Stimulated activated CD8-positive, alpha-beta memory T cell treated with anti-CD3 and anti-CD28 coated beads, Interleukin-2, amount 100 ng/mL, for 48 hours (primary cell): ENCODE results near the gene SLC1A3.

Experiments
- DNase-seq, 2 donors: peaks; one replicate each; pipeline ENCODE4 v3.0.0-alpha.2; 2020; ENCODE audit warnings: low read depth in 2 of 2

The SLC1A3 gene

DNA sequence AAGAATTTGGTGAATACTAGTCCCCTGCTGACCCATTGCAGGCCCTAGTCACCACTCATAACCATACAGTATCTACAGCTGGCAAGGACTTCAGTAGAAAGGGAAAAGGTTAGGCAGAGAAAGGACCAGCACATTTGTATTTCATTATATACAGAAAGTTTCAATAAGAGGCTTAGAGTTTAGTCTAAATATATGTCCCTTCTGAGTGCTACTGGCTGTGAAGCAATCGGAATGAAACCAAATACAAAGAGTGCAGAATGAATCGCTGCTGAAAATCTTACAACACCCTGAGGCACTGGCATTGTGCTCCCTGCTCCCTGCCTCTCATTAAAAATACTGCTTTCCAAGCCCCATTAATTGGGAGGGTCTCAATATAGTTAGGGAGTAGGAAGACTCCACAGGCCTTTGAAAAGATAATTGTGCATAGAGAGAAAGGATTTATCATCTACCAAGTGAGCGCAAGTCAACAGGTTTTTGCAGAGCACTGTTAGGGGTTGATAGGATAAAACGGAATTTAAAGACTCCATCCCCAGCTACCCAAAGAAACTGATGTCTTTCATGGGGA is 110.8 kb downstream of the SLC1A3 start:
- DNase-seq = no peak

DNA sequence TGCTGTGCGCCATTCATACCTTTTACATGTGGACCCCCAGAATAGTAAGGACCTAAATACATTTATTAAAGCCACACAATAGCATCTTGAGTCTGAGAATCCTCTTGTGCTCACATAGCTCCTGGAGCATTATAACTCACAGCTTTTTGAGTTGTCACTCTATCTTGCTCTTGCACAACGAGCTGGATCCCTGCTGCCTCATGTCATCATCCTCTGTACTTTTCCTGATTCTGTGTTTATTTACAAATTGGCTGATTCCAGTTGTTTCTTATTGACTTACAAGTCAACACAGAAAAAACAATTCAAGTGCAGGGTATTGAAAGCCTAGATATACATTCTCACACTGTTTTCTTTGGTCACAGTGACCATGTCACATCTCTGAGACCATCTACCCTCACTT is 112.9 kb downstream of the SLC1A3 start:
- DNase-seq = no peak

- no peak for DNase-seq
These were observed 114.3 kb downstream of the SLC1A3 start for GRCh38 chr5:36720688-36721087.

GRCh38 chr5:36721664-36722235 is 115.3 kb downstream of the SLC1A3 start:
- DNase-seq = no peak

GRCh38 chr5:36722900-36723299 is 116.5 kb downstream of the SLC1A3 start:
- no peak for DNase-seq

DNA sequence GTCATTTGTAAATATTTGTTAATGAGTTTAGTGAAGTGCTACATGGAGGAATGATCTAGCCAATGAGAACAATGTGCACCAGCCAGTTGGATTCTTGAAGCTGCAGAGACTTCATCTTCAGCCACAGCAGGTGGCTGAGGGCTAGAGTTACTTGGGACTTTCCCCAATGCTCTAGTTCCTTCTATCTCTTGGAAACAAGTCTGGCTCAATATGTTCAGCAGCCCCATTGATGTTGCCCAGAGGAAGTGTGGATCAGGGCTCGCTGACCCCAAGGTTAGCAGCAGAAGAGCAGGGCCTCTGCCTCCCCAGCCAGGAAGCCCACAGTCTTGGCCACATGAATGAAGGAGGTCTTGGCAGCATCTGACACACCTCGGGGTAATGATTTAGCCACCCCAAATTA is 117.5 kb downstream of the SLC1A3 start:
- DNase-seq = no peak

GRCh38 chr5:36724467-36725332 is 118.3 kb downstream of the SLC1A3 start:
- DNase-seq = no peak

- DNase-seq = no peak
These were observed 119.9 kb downstream of the SLC1A3 start for GRCh38 chr5:36726317-36726716.

DNA sequence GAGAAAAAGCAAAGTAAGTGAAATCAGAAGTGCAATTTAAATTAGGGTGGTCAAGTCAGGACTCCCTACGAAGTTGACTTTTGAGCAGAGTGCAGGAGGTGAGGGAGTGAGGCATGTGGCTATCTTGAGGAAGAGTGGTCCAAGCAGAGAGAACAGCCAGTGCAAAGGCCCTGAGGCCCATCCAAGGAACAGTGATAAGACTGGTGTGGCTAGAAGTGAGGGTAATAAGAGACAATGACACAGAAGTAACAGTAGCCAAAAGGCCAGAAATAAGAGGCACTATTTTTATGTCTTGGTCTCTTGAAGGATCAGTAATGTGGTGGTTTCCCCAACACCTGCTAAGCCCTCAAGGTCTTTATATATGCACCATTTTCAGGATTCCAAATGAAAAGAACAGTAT is 120.4 kb downstream of the SLC1A3 start:
- DNase-seq = no peak

DNA sequence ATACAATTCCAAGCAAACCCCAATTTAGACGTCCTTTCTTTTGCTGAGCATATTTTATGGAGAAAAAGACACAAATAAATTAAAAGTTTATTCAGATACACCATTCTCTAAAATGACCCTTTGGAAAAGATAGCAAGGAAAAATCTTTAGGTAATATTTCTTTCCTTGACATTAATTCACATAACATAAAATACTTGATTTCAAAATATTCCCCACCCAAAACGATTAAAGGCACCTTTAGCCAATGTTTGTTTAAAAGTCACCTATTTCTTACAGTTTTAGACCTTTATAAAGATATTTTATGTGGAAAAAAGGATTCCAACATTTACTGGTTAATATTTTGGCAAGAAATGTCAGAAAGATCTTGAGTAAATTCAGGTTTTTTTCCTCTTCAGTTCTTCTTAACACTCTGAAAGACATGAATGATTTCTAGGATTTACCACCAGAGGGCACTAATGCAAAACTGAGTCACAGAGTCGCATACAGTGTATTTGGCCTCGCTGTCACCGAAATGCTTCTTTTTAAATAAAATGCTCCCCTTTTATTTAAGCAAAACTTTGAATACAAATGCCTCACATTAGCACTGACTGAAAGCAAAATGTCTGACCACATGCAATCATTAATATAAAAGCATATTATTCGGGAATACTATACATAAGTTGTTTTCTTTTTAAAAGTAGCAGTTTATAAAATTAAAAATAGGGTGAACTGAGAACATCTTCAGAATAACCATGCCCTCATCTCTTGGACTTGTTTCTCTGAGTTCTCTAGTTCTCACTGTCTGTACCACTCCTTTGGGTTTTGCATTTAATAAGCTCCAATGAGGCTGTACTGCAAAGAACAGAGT is 122.5 kb downstream of the SLC1A3 start:
- DNase-seq = no peak

- DNase-seq = no peak
These were observed 124.3 kb downstream of the SLC1A3 start for GRCh38 chr5:36730537-36731216.

DNA sequence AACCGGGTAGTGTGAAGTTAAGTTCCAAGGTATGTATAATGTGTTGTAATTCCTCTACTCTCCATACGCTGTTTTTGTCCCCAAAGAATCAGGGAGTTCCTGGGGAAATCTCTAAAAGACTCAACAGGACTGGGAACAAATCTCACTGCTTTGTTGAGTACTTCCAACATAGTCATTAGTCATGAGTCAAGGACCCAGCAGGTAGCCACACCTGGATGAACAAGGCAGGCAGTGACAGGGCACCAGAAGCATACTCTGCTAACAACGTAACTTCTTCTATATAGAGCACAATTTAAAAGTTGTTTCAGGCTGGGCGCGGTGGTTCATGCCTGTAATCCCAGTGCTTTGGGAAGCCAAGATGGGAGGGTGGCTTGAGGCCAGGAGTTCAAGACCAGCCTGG is 126.8 kb downstream of the SLC1A3 start:
- DNase-seq = no peak

GRCh38 chr5:36734422-36734821 is 128.0 kb downstream of the SLC1A3 start:
- DNase-seq = no peak

GRCh38 chr5:36735891-36736290 is 129.5 kb downstream of the SLC1A3 start:
- no peak for DNase-seq
